Neuronal stem cell (in vitro differentiated cells): ENCODE results near the gene RNF4.
"Not testable (repeated sequence)": the region's sequence is repeated elsewhere in the genome, so short reads cannot be mapped to it uniquely, and the experiment has no call there.

ENCODE experiments used
- DNase-seq: peaks from one replicate; pipeline ENCODE4 v3.0.0-alpha.2; 2013; ENCODE audit warnings: low spot score
- H2AFZ ChIP-seq: one replicate; pipeline ENCODE4 v1.6.1; 2013; ENCODE audit warnings: mild to moderate bottlenecking, low read length, inconsistent platforms
- H2AK5ac ChIP-seq: 2 replicates; pipeline ENCODE4 v1.6.1; 2013; ENCODE audit warnings: low read depth, mild to moderate bottlenecking, inconsistent platforms, low read length, moderate library complexity, mixed read lengths
- H2BK120ac ChIP-seq: 2 replicates; pipeline ENCODE4 v1.6.1; 2013; ENCODE audit warnings: low read depth, mild to moderate bottlenecking, inconsistent platforms, low read length, moderate library complexity, mixed read lengths
- H2BK12ac ChIP-seq: one replicate; pipeline ENCODE4 v1.6.1; 2013; ENCODE audit warnings: low read length, inconsistent platforms
- H2BK15ac ChIP-seq: 2 replicates; pipeline ENCODE4 v1.6.1; 2013; ENCODE audit warnings: mild to moderate bottlenecking, low read length, inconsistent platforms, mixed read lengths
- H2BK5ac ChIP-seq: one replicate; pipeline ENCODE4 v1.6.1; 2013; ENCODE audit warnings: inconsistent platforms, mild to moderate bottlenecking, low read length, moderate library complexity
- H3K14ac ChIP-seq: one replicate; pipeline ENCODE4 v1.6.1; 2013; ENCODE audit warnings: low read length, inconsistent platforms
- H3K18ac ChIP-seq: 2 replicates; pipeline ENCODE4 v1.6.1; 2013; ENCODE audit warnings: low read length, inconsistent platforms
- H3K23ac ChIP-seq: 2 replicates; pipeline ENCODE4 v1.6.1; 2013; ENCODE audit warnings: low read depth, mild to moderate bottlenecking, mixed read lengths, low read length, inconsistent platforms; ENCODE audit not compliant: poor library complexity
- H3K27ac ChIP-seq: replicated peaks from 3 replicates; pipeline ENCODE4 v1.5.1; 2013; ENCODE audit warnings: low read length, inconsistent platforms
- H3K27me3 ChIP-seq, 3 experiments: 2 replicates each; pipeline ENCODE4 v1.6.1; 2013; ENCODE audit warnings: low read length in 3 of 3, mild to moderate bottlenecking in 2 of 3, inconsistent platforms in 1 of 3, low read depth in 1 of 3, mixed read lengths in 1 of 3, moderate library complexity in 1 of 3; ENCODE audit not compliant: control insufficient read depth in 3 of 3, insufficient read depth in 3 of 3
- H3K36me3 ChIP-seq, 2 donors: replicated peaks in 1 of 2; 2 replicates each; pipeline ENCODE4 v1.6.1; 2013; ENCODE audit warnings: low read length in 2 of 2; ENCODE audit not compliant: control insufficient read depth in 2 of 2, insufficient read depth in 2 of 2
- H3K4ac ChIP-seq: 2 replicates; pipeline ENCODE4 v1.6.1; 2013; ENCODE audit warnings: inconsistent platforms, mild to moderate bottlenecking, low read length, moderate library complexity
- H3K4me1 ChIP-seq, 2 donors: 1 replicate in 1 of 2; 2 replicates in 1 of 2; pipeline ENCODE4 v1.6.1; 2013; ENCODE audit warnings: low read length in 2 of 2, low read depth in 1 of 2; ENCODE audit not compliant: control insufficient read depth in 2 of 2, insufficient read depth in 1 of 2
- H3K4me2 ChIP-seq: one replicate; pipeline ENCODE4 v1.6.1; 2013; ENCODE audit warnings: mild to moderate bottlenecking, low read length, inconsistent platforms; ENCODE audit not compliant: insufficient read depth, poor library complexity, severe bottlenecking
- H3K4me3 ChIP-seq, 2 donors: 2 replicates each; pipeline ENCODE4 v1.5.1; 2013; ENCODE audit warnings: low read length in 2 of 2, mild to moderate bottlenecking in 2 of 2, inconsistent platforms in 1 of 2, moderate library complexity in 1 of 2
- H3K79me1 ChIP-seq: one replicate; pipeline ENCODE4 v1.6.1; 2013; ENCODE audit warnings: low read depth, mild to moderate bottlenecking, inconsistent platforms, low read length, moderate library complexity
- H3K9ac ChIP-seq: one replicate; pipeline ENCODE4 v1.6.1; 2013; ENCODE audit warnings: mild to moderate bottlenecking, low read depth, low read length, inconsistent platforms; ENCODE audit not compliant: poor library complexity
- H3K9me3 ChIP-seq, 2 donors: replicated peaks in 1 of 2; 2 replicates each; pipeline versions ENCODE3 to v1.6.1; 2013; ENCODE audit warnings: low read length in 2 of 2, mild to moderate bottlenecking in 2 of 2, inconsistent platforms in 1 of 2, low read depth in 1 of 2, mixed read lengths in 1 of 2, moderate library complexity in 1 of 2; ENCODE audit not compliant: control insufficient read depth in 2 of 2, insufficient read depth in 1 of 2
- H4K8ac ChIP-seq: one replicate; pipeline ENCODE4 v1.6.1; 2013; ENCODE audit warnings: low read depth, mild to moderate bottlenecking, inconsistent platforms, low read length, moderate library complexity
- H4K91ac ChIP-seq: one replicate; pipeline ENCODE4 v1.6.1; 2013; ENCODE audit warnings: low read length, low read depth, mild to moderate bottlenecking, inconsistent platforms; ENCODE audit not compliant: poor library complexity
- WGBS, 2 donors: extraction: QIAGEN DNeasy Blood & Tissue Kit; methylation state at CpG; one replicate each; pipeline ENCODE4 v1.1.7; 2013; ENCODE audit warnings: missing lambda C conversion rate in 2 of 2, mixed read lengths in 1 of 2; ENCODE audit not compliant: insufficient read length in 2 of 2, insufficient replicate concordance in 1 of 2; ENCODE audit errors: extremely low coverage in 2 of 2; 5-methylcytosine and 5-hydroxymethylcytosine counted together

RNF4 gene

DNA sequence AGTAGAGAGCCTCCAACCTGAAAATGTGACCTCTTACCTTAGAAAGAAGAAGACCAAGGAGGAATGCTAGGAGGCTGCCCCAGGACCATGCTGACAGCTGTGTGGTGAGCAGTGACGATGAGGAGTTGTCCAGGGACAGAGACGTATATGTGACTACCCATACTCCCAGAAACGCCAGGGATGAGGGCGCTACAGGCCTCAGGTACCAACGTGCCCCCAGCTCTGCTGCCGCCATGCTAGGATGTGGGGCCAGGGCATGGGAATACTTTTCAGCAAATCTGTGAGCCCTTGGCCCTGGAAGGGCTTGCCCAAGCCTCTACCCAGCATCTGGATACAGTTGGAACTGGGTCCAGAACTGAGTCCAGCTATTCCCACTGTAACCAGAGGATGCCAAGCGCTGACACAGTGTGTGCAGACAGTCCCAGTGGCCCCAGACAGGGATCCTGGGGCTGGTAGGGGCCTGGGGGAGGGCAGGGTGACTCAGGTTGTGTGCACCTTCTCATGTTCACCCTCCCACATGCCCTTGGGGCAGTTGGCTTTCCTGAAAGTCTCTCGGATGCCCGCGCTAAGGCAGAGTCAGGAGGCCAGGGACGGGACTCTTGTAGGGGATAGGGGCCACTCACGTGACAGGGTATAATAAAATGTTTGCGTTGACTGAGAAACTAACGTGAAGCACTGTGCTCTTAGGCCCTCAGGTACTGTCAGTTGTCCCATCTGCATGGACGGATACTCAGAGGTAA is 43.7 kb downstream of the RNF4 start:
- H2BK120ac ChIP-seq: no peak overlapping the region
- no peak overlapping the region for H2BK15ac ChIP-seq
- H3K18ac ChIP-seq: no peak overlapping the region
- H2BK12ac ChIP-seq: no peak overlapping the region
- H4K8ac ChIP-seq: no peak overlapping the region
- H3K23ac ChIP-seq: no peak overlapping the region
- H3K4me3 ChIP-seq: peak overlapping the region in 1 of 2 donors; percentile 16
- H3K4ac ChIP-seq: no peak overlapping the region
- no peaks in the 10 kb centered on the region for H3K27me3 ChIP-seq
- DNase-seq: no peak
- WGBS, 2 donors: no CpG with 5 or more reads among the region's 15 CpGs
- no peak overlapping the region for H3K4me2 ChIP-seq
- H3K27ac ChIP-seq: no peak overlapping the region
- H4K91ac ChIP-seq: no peak overlapping the region
- H3K14ac ChIP-seq: no peak overlapping the region
- H3K79me1 ChIP-seq: no peaks in the 10 kb centered on the region
- H2AK5ac ChIP-seq: no peak overlapping the region
- H3K36me3 ChIP-seq: peaks cover 54 to 85% of the 10 kb centered on the region in 2 donors
- H3K9ac ChIP-seq: peak overlapping the region; percentile 66
- H2AFZ ChIP-seq: no peak overlapping the region
- no peak overlapping the region for H2BK5ac ChIP-seq
- H3K4me1 ChIP-seq: no peaks in the 10 kb centered on the region
- no peaks in the 10 kb centered on the region for H3K9me3 ChIP-seq

DNA sequence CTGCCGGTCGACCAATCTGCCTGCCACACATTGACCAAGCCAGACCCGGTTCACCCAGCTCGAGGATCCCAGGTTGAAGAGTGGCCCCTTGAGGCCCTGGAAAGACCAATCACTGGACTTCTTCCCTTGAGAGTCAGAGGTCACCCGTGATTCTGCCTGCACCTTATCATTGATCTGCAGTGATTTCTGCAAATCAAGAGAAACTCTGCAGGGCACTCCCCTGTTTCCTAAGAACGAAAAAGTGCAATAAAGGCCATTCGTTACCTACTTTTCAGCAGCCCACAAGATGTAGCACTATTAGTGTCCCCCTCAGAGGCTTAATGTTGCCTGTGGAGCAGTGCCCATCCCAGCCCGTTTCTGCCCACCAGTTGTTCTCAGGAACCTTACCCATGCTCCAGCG is 45.3 kb downstream of the RNF4 start:
- not testable (repeated sequence) for H2AK5ac ChIP-seq, H2AFZ ChIP-seq, H2BK12ac ChIP-seq, H3K9me3 ChIP-seq, H3K18ac ChIP-seq, H4K8ac ChIP-seq, H3K27me3 ChIP-seq, H3K4me2 ChIP-seq, DNase-seq, H3K9ac ChIP-seq, H3K27ac ChIP-seq, H4K91ac ChIP-seq, H2BK120ac ChIP-seq, H2BK5ac ChIP-seq, H3K4me1 ChIP-seq, H3K79me1 ChIP-seq, H2BK15ac ChIP-seq, H3K4ac ChIP-seq, H3K23ac ChIP-seq, H3K4me3 ChIP-seq
- peak overlapping the region; percentile 56 for H3K14ac ChIP-seq
- peaks cover 53 to 77% of the 10 kb centered on the region in 2 donors for H3K36me3 ChIP-seq
- WGBS, 2 donors: no CpG with 5 or more reads among the region's 9 CpGs

DNA sequence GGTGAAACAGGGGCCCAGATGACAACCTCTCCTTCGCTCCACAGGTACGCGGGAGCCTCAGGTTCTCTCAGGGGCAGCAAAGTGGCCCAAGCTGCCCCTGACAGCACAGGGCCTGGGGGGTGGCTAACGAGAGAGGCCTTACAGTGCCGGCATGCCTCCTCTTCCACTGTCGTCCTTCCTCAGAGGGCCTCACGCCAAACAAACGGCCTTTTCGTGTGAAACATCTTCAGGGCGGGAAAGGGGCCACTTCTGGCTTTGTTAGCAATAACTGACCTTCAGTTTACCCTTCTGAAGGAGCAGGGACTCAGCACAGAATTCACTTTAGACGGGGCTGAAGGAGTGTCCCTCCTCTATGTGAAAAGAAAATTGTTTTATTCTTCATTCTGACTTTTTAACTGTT is 46.0 kb downstream of the RNF4 start:
- H3K79me1 ChIP-seq, H3K4me1 ChIP-seq, H2AFZ ChIP-seq, H4K91ac ChIP-seq, H2BK12ac ChIP-seq, H2BK15ac ChIP-seq, H3K27me3 ChIP-seq, H2BK120ac ChIP-seq, H3K18ac ChIP-seq, H2AK5ac ChIP-seq, H3K4ac ChIP-seq, H3K4me3 ChIP-seq, H3K27ac ChIP-seq, H3K23ac ChIP-seq, H3K4me2 ChIP-seq, DNase-seq, H3K9me3 ChIP-seq, H4K8ac ChIP-seq: not testable (repeated sequence)
- H2BK5ac ChIP-seq: peak overlapping the region; percentile 66
- peak overlapping the region; percentile 21 for H3K9ac ChIP-seq
- H3K14ac ChIP-seq: peak overlapping the region; percentile 56
- H3K36me3 ChIP-seq: peaks cover 47 to 70% of the 10 kb centered on the region in 2 donors
- WGBS, 2 donors: no CpG with 5 or more reads among the region's 11 CpGs

DNA sequence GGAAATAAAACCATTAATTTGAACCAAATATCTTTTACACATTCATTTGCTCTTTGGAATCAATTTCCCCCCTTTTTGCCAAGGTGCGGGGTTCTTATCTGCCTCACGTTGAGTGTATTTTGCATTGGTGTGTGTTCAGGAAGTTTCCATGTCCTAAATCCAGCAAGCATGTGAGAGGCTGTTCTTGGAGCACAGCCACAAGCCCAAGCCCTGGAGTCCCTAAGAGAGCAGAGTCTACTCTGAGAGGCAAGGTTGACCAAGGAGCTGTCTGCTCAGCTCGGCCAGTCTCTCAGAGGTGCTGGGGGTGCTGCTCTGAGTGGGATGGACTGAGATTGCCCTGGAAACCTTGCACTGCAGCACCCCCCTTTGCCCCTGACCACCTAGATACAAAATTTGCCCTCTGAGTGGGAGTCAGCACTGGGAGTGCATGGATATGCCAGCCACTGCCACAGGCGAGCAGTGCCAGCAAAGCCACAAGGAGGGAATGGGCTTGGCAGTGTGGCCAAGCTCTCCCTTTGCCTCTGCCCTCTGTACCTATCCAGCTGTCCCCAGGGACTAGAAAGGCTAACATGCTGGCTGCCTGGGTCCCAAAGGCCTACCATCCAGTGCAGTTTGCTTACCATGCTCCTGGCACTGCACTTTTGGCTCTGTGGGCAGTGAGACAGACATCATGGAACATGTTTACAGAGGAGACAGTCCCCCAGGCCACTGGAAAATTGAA is 47.1 kb downstream of the RNF4 start:
- H2BK12ac ChIP-seq: no peak overlapping the region
- no peaks in the 10 kb centered on the region for H3K4me1 ChIP-seq
- H2BK120ac ChIP-seq: no peak overlapping the region
- H3K27me3 ChIP-seq: no peaks in the 10 kb centered on the region
- H4K8ac ChIP-seq: no peak overlapping the region
- no CpG with 5 or more reads among the region's 4 CpGs for WGBS, 2 donors
- peaks cover 37 to 64% of the 10 kb centered on the region in 2 donors for H3K36me3 ChIP-seq
- no peak overlapping the region for H2AFZ ChIP-seq
- H3K18ac ChIP-seq: no peak overlapping the region
- H4K91ac ChIP-seq: no peak overlapping the region
- H3K4me2 ChIP-seq: no peak overlapping the region
- H2BK15ac ChIP-seq: no peak overlapping the region
- H2AK5ac ChIP-seq: no peak overlapping the region
- no peak overlapping the region for H3K14ac ChIP-seq
- no peak overlapping the region for H3K27ac ChIP-seq
- H3K4me3 ChIP-seq: no peak overlapping the region
- H3K9me3 ChIP-seq: no peaks in the 10 kb centered on the region
- no peak overlapping the region for H3K23ac ChIP-seq
- no peak for DNase-seq
- H2BK5ac ChIP-seq: no peak overlapping the region
- H3K79me1 ChIP-seq: no peaks in the 10 kb centered on the region
- no peak overlapping the region for H3K9ac ChIP-seq
- no peak overlapping the region for H3K4ac ChIP-seq
